Activated naive CD8-positive, alpha-beta T cell treated with anti-CD3 and anti-CD28 coated beads, Interleukin-2, amount 50 U/mL, for 16 hours (primary cell): Measurements from ENCODE around the gene ZNF407.

ENCODE experiments used
- DNase-seq: peaks from one replicate; pipeline ENCODE4 v3.0.0-alpha.2; 2020; ENCODE audit warnings: low read depth, low spot score

Gene ZNF407

GRCh38 chr18:74589021-74589420 lies 8.6 kb upstream of the ZNF407 start:
- no peak for DNase-seq

- DNase-seq: no peak
Measured at GRCh38 chr18:74589811-74590210, 7.9 kb upstream of the ZNF407 start.

GRCh38 chr18:74590671-74591070 lies 7.0 kb upstream of the ZNF407 start:
- no peak for DNase-seq

- DNase-seq: no peak
Measured at GRCh38 chr18:74595431-74595830, 2.2 kb upstream of the ZNF407 start.

- DNase-seq: peak; percentile 40
Measured at GRCh38 chr18:74597034-74597661, 522 bp upstream of the ZNF407 start.

GRCh38 chr18:74598350-74599001 lies 806 bp downstream of the ZNF407 start:
- peak; percentile 31 for DNase-seq

GRCh38 chr18:74604361-74604760 lies 6.7 kb downstream of the ZNF407 start:
- DNase-seq: no peak

GRCh38 chr18:74604774-74605173 lies 7.1 kb downstream of the ZNF407 start:
- DNase-seq: no peak

- no peak for DNase-seq
Measured at GRCh38 chr18:74608681-74609080, 11.0 kb downstream of the ZNF407 start.

- no peak for DNase-seq
Measured at GRCh38 chr18:74609535-74609934, 11.9 kb downstream of the ZNF407 start.

GRCh38 chr18:74610051-74610615 lies 12.5 kb downstream of the ZNF407 start:
- DNase-seq: no peak

GRCh38 chr18:74610860-74611259 lies 13.2 kb downstream of the ZNF407 start:
- no peak for DNase-seq

GRCh38 chr18:74611765-74612164 lies 14.1 kb downstream of the ZNF407 start:
- no peak for DNase-seq

- DNase-seq: no peak
Measured at GRCh38 chr18:74613381-74613780, 15.7 kb downstream of the ZNF407 start.

GRCh38 chr18:74616494-74616893 lies 18.8 kb downstream of the ZNF407 start:
- DNase-seq: no peak

- DNase-seq: no peak
Measured at GRCh38 chr18:74617486-74617885, 19.8 kb downstream of the ZNF407 start.

GRCh38 chr18:74622072-74622471 lies 24.4 kb downstream of the ZNF407 start:
- DNase-seq: no peak

- DNase-seq: no peak
Measured at GRCh38 chr18:74623047-74623816, 25.6 kb downstream of the ZNF407 start.

GRCh38 chr18:74624466-74624865 lies 26.8 kb downstream of the ZNF407 start:
- DNase-seq: no peak

- DNase-seq: no peak
Measured at GRCh38 chr18:74625157-74625556, 27.5 kb downstream of the ZNF407 start.

GRCh38 chr18:74626049-74626874 lies 28.6 kb downstream of the ZNF407 start:
- DNase-seq: no peak

- DNase-seq: no peak
Measured at GRCh38 chr18:74630804-74631203, 33.1 kb downstream of the ZNF407 start.
